NCI-H774 (cell line): ENCODE results near the gene ZNF385A.

Experiments used
- DNase-seq: peaks from one replicate; lab custom pipeline; 2025; lab: John Stamatoyannopoulos, UW

The ZNF385A gene

DNA sequence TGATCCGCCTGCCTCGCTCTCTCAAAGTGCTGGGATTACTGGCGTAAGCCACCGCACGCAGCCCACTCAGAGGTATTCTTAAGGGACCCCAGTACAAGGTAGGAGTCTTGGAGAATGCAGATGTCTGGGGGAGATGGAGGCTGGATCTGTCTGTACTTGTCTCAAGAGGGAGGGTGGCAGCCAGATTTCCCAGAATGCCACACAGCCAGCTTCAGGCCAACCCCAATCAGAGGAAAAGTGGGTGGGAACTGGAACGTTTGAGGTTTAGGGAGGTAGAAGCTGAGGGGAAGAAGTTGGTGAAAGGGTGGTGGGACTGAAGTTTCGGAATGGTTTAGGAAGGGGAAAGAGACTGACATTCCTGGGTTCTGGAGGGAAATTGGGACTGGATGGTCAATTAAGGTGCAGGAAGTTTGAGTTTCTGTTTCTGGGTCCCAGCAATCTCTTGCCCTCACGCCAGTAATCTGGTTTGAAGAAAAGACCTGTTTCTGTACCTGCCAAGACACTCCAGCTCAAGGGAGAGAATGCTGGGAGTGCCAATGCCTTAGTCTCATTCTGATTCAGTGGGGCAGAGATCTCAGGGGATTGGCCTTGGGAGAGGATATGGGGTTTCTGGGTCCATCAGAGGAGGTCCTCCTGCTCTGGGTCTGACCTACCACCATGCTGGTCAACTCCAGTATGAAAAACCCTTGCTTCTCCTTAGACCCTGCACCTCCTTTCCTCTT is 8.1 kb upstream of the ZNF385A start:
- DNase-seq: no peak

DNA sequence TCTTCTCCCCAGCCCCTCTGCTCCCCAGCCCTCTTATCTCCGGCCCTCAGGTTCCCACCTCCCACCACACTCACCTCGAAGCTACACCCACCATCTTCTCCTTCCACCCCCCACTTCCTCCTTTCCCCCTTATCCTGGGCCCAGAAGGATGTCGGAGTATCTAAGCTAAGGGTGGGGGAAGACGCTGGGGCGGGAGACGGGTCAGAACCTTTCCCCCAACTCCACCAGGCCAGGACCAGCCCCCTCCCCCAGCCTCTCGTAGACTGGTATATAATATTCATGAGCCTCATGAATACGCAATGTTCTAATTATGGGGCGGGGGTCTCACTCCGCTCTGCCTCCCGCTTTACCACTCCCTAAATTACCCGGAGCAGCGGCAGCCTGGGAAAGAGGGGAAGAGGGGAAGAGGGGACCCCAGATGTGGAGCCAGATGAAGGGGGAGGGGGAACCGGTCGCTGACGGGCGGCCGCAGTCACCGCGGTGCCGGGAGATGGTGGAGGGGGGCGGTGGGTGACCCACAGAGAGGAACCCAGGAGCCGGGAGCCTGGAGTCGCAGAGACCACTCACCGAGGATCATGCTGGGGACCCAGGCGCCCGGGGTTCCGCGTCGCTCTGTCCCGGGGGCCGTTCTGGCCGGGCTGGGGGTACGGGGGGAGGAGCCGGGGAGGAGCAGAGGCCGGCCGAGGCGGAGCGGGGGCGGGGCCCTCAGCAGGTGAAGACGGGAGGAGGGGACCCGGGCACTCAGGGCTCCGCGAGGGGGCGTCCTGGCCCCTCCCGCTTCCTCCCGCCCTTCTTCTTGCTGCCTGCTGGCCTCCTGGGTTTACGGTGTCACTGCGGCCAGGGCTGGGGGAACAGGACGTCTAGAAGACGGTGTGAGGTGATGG is 6.4 kb upstream of the ZNF385A start:
- peak; percentile 51 for DNase-seq

DNA sequence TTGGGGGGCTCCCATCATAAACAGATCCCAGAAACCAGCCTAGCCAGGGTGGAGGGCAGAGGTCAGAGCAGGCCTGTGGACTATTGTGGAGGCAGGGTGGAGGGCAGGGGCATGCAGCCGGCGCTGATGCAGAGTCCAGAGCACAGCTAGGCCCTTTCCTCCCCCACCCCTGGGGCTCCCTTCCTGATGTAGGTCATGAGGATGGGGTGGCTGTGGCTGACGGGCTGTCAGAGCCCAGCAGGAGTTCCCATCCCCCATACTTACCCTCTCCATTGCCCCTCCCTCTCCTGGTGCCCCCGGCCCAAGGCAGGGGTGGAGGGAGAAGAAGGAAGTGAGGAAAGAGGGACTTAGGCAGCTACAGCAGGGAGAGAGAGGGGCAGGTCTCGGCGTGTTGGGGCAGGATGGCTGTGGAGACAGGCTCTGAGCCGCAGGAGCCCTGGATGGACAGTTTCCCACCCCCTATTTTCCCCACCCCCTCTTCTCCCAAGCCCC is 5.7 kb upstream of the ZNF385A start:
- no peak for DNase-seq

DNA sequence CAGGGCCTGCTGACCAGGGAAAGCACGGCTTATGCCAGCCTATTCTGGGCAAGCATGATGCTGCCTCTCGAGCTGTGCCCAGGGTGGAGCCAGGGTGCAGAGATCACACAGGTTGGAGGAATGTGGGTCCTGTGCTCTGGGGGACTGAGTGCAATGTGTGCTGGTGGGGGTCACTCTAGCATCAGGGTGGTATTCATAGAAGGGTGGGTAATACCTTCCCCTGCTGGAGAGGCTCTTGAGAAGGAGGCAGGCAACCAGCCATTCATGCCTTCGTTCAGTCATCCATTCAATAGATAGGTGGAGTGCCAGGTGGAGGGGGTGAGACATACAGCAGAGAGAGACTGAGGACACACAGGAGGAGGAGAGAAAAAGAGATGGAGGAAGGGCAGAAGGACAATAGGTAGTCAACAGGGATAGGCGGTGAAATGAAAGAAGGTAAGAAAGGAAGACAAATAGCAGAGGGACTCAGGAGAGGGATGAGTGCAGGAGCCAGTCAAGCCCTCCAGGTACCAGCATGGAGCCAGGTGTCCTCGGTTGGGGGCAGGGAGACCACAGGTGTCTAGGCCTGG is 5.2 kb upstream of the ZNF385A start:
- DNase-seq: no peak

DNA sequence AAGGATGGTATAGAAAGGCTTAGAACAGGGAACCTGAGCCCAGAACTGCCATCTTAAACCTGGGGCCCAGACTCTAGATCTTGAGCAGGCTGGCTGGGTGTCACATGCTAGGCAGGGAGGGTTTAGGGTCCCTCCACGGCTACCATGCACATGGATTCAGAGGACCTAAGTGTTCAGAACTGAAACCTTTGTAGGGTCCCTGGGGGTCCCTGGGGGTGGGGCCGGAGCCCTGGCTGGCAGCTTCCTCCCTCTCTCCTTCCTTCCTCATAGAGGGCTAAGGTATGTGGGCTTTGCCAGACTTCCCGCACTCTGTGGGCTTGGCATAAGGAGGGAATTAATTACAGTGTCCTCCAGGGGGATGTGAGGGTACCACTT is 4.6 kb upstream of the ZNF385A start:
- DNase-seq: no peak

DNA sequence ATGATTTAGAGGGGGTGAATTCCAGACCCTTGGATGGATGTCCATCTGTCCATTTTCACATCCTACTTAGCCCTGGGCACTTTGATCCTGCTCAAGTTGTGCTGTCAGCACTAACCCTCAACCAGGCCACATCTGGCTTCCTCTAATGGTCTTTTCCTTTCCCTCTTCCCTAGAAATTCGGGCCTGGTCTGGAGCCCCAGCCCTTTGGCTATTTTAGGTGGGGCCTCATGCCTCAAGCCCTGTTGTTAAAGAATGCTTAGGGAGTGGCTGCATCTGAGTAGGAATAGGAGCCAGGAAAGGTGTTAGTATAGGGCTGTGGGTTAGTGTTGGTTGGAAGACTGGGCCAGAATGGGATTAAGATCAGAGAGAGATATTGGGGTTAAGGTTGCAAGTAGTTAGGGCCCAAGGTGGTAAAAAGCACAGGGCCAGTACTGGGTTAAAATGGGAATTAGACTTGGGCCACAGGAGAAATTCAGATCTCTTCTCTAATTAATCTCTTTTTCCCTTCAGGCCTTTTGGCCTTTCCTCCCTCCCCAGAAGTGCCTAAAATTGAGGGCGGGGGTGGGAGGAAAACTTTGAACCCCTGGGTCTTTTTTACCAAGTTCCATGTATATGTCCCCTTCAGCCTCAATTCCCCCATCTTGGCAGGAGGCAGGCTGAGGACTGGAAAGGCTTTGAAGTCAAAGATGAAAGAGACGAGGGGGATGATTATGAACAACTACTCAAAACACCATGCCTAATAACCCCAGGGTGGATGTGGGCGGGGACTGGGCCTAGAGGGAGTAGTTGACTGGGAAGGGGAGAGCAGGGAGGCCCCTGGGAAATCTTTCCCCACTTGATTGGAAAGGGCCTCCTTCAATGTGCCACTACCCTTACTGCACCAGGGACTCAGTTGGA is 4.0 kb upstream of the ZNF385A start:
- DNase-seq: no peak

DNA sequence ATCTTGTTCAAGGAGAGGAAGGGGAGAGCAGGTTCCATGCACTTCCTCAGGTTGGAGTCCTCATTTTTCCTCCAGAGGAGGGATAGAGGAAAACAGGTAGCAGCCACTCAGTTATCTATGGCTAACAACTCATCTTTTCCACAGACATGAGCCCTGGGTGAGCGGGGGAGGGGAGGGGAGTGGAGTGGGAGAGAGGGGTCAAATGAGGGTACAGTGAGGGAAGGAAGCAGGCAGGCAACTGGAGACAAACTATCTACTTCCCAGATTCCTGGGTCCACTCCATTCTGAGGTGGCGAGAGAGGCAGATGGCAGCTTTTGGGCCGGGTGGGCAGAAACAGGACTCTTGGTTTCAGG is 2.6 kb upstream of the ZNF385A start:
- no peak for DNase-seq

DNA sequence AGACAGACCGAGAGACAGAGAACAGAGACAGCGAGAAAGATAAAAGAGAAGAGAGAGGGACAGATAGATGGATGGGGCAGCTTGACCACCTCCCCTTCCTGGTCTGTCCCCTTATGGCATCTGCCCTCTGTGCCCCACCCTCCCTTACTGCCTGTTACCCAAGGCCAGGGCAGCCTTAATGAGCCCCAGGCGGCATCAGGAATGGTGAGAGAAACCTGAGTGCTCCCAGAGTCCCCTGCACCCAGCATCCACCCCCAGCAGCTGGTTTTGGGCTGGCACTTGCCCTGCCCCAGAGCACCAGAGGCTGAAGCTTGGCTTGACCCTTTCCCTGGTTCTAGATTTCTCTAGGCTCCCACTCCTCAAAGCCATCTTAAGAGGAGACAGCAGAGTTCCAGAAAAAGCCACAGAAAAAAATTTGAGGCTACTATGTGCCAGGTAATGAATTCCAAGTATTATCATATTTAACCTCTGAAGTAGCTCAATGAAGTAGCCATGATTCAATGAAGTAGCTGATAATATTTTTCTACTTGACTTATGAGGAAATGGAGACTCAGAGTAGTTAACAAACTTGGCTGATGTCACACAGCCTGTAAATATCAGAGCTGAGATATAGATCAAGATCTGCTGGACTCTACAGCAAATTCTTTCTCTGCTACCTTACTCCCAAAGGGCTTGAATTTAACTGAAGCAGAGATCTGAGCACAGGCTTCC is 2.0 kb upstream of the ZNF385A start:
- DNase-seq: no peak

DNA sequence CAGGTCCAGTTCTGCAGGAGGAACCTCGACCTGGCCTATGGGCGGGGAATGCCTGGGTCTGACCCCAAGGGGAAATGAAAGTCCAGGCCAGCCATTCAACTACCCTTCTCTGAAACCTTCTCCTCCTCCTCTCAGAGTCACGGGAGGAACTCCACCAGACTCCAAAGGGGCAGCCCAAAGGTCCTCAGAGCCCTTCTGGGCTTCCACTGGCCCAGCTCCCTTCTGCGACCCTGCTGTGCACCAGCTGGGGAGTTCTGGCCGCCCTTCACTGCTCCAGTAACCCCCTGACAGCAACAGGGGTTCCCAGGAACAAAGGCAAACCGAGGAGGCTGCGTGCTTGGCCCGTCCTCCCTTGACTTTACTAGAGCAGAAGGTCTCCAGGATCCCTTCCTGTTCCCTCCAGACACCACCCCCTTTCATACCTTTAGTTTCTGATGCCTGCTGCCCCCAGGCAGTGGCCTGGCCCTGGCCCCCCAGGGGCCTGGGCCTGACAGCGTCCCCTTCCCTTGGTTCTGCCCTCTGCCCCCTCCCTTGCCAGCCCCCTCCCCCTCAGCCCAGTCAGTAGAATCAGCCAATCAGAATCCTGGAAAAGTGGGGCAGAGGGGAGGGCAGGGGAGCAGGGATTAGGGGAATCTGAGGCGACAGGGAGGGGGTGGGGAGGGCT is 850 bp upstream of the ZNF385A start:
- DNase-seq: no peak

DNA sequence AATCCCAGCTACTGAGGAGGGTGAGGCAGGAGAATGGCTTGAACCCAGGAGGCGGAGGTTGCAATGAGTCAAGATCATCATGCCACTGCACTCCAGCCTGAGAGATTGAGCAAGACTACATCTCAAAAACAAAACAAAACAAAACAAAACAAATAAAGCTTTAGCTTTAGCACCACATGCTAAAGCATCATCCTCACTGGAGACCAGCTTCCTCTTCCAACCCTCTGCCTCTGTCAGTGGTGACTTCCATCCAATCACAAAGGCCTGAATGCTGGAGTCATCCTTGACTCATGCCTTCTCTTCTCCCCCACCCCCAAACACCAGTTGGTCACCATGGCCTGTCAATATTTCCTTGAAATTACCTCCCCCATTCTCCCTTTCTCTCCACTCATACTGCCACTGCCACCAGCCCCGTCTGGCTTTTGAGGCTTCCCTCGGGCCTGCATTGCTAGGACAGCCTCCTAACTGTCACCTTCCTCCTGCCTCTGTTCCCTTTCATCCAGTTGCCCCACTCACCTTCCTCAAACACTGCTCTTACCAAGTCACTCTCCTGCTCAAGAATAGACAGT is 1.4 kb downstream of the ZNF385A start:
- DNase-seq: no peak

DNA sequence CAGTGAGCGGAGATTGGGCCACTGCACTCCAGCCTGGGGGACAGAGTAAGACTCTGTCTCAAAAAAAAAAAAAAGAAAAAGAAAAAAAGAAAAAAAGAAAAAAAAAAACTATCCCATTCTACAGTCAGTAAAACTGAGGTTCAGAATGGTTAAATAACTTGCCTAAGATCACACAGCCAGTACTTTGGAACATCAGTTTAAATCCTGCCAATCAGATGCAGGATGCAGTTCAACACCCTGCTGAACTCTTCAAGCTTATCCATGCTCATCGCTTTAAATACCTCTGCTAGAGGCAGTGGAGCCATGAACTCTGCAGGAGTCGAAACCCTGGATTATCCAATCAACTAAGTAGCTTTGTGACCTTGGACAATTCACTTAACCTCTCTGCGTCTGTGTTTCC is 3.4 kb downstream of the ZNF385A start:
- DNase-seq: no peak

DNA sequence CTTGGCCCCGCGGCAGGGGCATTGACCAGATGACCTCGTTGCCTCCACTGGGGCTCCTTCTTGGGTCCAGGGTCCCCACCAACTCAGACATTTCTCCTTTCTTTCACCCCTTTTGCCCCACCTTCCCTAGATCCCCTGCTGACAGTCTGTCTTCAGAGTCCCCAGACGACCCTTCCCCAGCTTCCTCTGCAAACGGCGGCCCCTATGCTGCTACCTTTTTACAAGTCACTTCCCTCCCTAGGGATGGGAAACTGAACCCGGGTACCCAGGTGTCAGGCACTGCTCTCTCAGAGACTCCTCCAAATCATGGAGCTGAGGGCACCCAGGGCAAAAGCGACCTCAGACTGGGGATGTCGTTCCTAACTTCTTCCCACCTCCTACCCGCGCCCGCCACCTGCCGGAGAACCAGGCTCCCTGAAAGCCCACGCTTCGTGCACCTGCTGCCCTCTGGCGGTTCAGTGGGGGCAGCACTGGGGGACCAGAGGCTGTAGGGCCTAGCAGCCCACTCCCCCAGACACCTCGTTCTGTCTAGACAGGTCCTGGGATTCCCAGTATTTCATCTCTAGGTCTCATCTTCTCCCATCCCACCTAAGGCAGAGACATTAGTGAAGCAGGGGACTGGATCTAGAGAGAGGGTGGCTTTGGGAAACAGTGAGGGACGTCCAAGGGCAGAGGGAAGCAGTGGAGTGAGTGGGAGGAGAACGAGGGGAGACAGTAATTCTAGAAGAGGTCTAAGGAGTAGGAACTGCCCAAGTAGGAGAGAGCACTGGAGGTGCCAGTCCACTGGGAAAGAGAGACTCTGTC is 4.9 kb downstream of the ZNF385A start:
- peak; percentile 94 for DNase-seq

DNA sequence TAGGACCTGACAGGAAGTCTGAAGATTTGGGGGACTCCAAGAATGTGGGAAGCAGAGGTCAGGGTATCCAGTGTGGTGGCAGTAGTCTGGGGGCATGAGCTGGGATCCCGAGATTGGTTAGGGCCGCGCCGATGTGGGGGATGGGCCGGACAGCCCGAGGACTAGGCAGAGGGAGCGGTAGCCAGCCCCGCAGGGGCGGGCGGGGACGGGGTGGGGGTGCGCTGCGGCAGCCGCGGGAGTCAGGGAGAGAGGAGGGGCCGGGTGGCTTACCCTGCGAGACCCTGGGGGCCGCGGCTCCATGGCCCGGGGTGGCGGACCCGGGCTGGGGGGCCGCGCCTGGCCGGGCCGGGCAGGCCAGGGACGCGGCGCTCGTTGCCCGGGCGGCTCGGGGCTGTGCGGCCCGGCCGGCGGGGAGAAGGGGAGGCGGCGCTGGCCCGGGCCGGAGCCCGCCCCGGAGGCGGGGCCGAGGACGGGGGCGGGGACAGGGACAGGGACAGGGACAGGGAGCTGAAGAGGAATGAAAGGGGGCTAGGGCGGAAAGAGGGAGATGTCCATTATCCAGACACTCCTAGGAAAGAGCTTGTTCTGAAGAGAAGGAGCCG is 5.6 kb downstream of the ZNF385A start:
- DNase-seq: peak; percentile 75

DNA sequence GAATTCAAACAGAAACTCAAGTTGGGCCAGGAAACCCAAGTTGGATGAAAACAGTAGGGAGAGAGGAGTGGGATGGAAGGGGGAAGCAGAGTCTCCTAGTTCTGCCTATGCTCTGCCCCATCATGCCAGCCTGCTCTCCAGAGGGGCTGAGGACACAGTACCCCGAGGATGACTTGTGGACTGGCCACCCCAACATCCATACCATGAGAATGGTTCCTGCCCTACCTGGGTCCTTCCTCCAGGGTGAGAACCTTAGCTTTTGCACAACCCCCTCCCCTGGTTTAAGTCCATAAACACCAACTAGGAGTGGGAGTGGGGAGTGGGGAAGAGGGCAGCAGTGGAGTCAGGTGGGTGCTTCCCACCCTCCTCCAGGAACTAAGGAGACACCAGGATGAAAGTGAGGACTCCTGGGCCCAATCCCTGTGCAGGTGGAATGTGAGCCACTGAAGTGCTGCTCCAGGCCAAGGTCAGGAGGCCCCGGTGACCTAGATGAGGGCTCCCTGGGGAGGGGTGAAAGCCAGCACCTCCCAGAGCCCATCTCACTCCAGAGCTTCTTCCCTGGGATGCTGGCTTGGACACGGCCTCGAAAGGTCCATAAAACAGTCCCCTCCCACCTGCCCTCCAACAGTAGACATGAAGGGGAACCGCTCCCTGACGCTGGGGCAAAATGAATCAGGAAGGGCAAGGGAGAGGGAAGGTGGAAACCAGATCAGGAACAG is 6.6 kb downstream of the ZNF385A start:
- DNase-seq: no peak

DNA sequence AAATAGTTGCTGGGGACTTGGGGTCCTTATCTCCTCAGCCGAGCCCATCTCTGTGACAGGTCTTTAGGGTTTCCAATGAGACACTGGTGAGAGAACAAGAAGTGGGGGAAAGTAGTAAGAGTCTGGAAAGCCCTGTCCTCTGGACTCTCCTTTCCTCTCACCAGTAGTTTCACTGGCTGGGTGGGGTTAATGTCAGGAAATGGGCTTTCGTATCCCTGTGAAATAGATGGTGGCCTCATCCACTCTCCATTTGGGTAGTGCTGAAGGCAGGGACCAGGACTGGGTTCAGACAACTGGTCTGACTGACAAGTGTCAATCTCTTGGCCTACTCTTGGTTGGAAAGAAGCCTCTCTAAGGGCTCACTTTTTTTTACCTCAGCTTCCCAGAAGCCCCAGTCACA is 7.5 kb downstream of the ZNF385A start:
- no peak for DNase-seq

DNA sequence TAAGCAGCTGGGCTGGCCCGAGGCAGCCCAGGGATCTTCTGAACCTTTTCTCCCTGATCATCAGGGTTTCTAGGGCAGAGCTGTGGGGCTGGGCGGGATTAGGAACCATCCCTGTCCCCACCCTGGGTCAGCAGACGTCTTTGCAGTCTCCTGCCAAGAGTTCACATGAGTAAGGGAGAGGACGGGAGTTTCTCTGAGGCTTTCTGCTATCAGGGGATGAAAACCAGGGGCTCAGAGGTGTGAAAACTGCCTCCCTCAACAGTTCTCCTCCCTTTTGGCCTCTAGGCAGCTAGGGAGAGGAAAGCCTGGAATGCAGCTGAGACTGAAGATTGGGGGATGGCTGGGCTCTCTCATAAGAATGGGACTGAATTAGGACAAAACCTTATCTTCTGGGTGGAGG is 7.9 kb downstream of the ZNF385A start:
- no peak for DNase-seq

DNA sequence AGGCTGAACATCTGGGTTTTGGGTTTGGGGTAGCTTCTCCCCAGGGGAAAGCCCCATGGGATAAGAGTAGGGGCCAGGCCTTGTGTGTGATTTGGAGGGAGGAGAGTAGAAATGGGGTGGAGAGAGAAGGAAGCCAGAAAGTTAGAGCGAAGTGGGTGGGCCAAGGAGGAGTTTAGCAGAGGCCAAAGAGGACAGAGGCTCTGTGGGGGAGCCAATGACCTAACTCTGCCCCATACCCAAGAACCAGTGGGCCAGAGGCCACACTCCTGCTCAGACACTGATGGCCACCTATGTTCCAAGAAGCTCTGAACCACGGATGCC is 9.3 kb downstream of the ZNF385A start:
- DNase-seq: no peak

DNA sequence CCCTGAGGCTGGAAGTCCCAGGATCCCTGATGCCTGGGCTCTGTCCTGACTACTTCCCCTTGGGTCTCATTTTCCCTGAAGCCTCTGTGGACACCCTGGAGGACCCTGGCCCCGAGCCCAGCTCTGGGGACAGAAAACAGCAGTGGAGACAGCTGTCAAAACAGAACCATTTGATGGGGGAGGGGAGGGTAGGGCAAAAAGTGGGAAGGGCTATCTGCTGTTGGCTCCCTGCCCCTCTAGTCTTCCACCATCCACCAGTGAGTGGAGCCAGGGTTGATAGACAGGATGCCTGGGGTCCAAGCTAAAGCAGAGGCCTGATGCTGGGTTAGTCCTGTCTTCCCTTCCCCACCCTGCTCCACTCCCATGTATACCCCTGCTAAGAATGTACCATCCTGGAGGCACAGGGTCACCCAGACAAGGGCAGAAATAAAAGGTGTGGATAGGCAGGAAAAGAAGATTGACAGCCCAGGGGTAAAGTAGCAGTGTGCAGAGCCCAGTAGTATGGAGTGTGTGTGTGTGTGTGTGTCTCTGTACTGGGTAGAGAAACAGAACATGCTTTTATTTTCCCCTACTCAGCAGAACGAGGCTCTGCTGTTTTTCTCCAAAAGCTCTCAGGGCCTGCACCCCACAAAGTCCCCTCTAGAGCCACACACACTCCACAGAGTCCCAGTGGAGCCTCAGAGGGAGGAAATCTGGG is 9.8 kb downstream of the ZNF385A start:
- peak; percentile 76 for DNase-seq
